NB4 (cell line): Measurements from ENCODE around the gene NGB.

Source experiments
- MAX ChIP-seq: IDR thresholded peaks from 2 replicates; pipeline ENCODE4 v1.6.1; 2011; ENCODE audit warnings: low read depth, low read length
- POLR2A ChIP-seq: IDR thresholded peaks from 2 replicates; pipeline ENCODE4 v1.6.1; 2011; ENCODE audit warnings: mild to moderate bottlenecking; ENCODE audit not compliant: insufficient read length; ENCODE audit errors: extremely low read depth
- TF ChIP-seq, protein P1 (sequence below): IDR thresholded peaks from one replicate; pipeline ENCODE4 v1.5.1; 2012; ENCODE audit warnings: low read depth, low read length

DNA sequence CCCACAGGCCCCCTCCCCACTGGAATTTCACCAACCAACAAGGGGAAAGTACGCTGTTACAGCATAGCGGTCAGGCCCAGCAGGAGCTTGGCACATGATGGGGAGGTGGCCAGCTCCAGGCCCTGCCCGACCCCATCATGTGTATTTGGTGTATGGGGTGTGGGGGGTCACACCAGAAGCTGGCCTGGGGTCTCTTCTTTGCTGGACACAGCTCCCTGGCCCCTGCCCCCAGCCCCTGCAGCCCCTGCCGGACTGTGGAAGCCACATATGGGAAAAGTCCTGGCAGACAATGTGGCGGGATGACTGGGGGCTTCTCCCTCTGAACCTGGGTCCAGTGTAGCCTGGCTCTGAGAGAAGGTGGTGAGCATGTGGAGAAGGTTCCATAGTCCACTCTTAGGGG is 12.4 kb downstream of the NGB start:
- TF ChIP-seq, protein P1, sequence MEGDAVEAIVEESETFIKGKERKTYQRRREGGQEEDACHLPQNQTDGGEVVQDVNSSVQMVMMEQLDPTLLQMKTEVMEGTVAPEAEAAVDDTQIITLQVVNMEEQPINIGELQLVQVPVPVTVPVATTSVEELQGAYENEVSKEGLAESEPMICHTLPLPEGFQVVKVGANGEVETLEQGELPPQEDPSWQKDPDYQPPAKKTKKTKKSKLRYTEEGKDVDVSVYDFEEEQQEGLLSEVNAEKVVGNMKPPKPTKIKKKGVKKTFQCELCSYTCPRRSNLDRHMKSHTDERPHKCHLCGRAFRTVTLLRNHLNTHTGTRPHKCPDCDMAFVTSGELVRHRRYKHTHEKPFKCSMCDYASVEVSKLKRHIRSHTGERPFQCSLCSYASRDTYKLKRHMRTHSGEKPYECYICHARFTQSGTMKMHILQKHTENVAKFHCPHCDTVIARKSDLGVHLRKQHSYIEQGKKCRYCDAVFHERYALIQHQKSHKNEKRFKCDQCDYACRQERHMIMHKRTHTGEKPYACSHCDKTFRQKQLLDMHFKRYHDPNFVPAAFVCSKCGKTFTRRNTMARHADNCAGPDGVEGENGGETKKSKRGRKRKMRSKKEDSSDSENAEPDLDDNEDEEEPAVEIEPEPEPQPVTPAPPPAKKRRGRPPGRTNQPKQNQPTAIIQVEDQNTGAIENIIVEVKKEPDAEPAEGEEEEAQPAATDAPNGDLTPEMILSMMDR, result no peak
- TF ChIP-seq POLR2A, result no peak
- no peak for TF ChIP-seq MAX
